T-helper 1 cell (primary cell): ENCODE data around the gene ZNF726.
"Not testable (repeated sequence)": the region's sequence is repeated elsewhere in the genome, so short reads cannot be mapped to it uniquely, and the experiment has no call there.

Experiments
- DNase-seq, 5 donors: peaks; one replicate each; pipeline ENCODE4 v3.0.0-alpha.2; 2012 to 2020

The ZNF726 gene

DNA sequence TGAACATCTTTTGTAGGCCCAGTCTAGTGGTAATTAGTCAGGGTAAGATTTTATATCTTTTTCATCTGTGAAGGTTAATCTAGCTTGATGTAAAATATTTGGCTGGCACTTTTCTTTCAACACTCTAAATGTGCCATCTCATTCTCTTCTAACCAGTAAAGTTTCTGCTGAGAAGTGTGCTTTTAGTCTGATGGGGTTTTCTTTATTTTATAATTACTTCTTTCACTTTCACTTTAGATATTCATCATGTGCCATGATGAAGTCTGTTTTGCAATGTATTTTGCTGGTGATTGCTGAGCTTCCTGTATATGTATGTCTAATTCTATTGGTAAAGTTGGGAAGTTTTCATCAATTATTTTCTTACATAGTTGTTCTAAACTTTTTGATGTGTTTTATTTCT, 31.9 kb downstream of the ZNF726 start:
- DNase-seq, result peak in 1 of 5 donors; percentile 0

DNA sequence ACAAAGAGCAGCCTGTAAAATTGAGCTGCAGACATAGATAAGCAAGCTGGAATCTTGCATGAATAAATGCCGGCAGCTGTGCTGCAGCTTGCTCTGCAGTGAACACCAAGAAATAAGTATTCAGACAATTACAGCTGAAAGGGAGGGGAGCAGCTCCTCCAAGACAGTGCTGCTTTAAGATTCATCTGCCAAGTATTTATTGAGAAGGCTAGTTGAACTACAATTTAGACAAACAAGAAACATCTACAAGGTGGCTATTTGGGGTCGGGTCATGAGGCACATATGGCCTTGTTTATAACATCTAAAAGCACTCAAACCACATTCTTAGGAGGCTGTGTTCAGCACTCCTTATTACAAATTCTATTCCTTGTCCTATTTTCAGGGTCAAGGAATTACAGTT, 34.9 kb downstream of the ZNF726 start:
- no peak for DNase-seq

DNA sequence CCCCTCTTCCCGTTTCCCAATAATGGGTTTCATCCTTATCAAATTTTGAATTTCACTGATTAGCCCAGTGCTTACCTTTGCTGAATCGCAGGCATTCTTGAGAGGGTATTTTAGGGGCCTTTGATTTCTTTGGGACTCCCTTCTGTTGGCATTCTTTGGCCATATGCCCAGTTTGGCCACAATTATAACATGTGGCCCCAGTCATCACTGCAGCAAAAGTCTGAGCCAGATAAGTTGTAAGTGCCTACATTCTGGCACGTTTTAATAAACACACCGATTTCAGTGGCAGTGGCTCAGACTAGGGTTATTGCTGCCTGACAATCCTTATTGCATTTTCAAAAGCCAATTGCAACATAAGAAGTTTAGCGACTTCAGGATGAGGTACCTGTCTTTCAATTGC, 41.4 kb downstream of the ZNF726 start:
- no peak for DNase-seq

DNA sequence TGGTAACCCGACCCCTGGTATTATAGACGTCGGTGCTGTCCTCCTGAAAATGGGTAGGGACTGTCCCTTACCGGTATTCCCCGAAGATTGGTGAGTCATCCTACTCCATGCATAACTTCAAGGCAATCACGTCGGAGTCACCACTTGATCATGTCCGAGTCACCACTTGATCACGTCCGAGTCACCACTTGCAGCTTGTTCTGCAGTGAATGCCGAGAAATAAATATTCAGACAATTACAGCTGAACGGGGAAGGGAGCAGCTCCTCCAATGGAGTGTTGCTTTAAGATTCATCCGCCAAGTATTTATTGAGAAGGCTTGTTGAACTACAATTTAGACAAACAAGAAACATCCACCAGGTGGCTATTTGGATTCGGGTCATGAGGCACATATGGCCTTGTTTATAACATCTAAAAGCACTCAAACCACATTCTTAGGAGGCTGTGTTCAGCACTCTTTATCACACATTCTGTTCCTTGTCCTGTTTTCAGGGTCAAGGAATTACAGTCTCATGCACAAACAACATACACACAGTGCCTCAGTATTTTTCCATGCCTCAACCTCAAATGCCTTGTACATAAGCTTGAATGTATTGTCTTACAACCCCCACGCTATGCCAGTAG, 43.1 kb downstream of the ZNF726 start:
- no peak for DNase-seq

DNA sequence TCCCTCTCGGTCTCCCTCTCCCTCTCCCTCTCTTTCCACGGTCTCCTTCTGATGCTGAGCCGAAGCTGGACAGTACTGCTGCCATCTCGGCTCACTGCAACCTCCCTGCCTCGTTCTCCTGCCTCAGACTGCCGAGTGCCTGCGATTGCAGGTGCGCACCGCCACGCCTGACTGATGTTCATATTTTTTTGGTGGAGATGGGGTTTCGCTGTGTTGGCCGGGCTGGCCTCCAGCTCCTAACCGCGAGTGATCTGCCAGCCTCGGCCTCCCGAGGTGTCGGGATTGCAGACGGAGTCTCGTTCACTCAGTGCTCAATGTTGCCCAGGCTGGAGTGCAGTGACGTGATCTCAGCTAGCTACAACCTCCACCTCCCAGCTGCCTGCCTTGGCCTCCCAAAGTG, 48.7 kb downstream of the ZNF726 start:
- not testable (repeated sequence) for DNase-seq

DNA sequence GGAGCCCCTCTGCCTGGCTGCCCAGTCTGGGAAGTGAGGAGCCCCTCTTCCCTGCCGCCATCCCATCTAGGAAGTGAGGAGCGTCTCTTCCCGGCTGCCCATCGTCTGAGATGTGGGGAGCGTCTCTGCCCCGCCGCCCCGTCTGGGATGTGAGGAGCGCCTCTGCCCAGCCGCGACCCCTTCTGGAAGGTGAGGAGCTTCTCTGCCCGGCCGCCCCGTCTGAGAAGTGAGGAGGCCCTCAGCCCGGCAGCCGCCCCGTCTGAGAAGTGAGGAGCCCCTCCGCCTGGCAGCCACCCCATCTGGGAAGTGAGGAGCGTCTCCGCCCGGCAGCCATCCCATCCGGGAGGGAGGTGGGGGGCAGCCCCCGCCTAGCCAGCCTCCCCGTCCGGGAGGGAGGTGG, 49.2 kb downstream of the ZNF726 start:
- not testable (repeated sequence) for DNase-seq

DNA sequence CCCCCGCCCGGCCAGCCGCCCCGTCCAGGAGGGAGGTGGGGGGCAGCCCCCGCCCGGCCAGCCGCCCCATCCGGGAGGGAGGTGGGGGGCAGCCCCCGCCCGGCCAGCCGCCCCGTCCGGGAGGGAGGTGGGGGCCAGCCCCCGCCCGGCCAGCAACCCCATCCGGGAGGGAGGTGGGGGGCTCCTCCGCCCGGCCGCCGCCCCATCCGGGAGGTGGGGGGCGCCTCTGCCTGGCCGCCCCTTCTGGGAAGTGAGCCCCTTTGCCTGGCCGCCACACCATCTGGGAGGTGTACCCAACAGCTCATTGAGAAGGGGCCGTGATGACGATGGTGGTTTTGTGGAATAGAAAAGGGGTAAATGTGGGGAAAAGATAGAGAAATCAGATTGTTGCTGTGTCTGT, 49.6 kb downstream of the ZNF726 start:
- not testable (repeated sequence) for DNase-seq

DNA sequence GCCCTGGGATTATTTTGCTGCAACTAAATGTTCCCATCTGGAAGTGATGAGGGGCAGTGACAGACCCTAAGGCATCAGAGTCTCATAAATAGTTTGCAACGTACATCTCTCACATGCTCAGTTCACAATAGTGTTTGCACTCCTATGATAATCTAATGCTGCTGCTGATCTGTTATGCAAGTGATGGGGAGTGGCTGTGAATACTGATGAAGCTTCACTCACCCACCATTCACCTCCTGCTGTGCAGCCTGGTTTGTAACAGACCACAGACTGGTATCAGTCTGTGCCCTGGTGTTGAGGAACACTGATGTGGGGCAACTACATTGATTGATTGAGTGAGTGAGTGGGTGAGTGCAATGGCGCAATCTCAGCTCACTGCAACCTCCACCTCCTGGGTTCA, 54.9 kb downstream of the ZNF726 start:
- no peak for DNase-seq

DNA sequence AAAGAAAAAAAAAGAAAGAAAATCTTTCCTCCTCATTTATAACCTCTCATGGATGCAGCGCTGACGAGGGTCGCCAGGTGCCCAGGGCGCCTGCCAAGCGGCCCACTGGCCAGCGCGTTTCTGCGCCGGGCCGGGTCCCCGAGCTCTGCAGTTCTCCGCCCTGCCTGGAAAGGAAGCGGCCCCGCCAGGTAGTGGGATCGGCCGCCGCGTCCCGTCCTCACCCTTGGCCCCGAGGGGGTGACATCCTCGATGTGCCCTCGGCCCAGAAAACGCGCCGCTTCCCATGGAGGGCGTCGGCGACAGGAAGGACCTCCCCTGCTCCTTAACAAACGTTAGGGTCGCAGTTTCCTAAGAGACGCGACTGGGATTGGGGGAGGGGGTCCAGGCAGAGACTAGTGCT, 56.9 kb downstream of the ZNF726 start:
- no peak for DNase-seq

DNA sequence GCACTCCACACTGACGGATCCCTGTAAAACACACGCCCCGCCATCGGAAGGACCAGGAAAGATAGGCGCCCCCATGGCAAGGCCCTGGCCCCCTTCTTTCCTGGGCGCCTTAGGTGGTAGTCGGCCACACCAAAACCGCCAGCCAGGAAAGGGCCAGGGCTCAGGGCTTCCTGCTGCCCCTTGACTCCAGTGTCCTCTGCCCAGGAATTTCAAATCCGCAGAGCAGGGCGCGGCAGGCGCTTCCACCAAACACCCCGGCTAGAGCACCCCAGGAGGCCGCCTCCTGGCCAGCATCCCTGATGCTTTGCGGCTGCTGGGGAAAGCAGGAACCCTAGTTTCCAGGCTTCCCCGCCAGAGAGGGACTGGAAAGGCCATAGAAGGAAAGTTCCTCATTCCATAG, 57.5 kb downstream of the ZNF726 start:
- DNase-seq, result no peak

DNA sequence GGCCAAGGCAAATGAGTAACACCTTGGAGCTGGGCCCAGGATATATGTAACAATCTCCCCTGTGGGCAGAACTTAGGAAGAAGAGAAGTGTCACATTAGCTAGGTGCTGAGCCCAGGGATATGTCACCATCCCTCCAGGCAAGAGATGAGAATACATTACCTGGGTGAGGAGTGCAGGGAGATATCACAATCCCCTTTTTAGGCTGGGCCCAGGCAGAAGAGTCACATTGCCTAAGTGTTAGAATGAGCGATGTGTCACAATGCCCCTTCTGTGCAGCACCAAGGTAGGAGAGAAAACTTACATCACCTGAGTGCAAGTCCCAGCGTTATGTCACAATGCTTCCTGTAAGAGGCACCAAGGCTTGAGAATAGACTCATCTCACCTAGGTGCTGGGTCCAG, 60.3 kb downstream of the ZNF726 start:
- no peak for DNase-seq

DNA sequence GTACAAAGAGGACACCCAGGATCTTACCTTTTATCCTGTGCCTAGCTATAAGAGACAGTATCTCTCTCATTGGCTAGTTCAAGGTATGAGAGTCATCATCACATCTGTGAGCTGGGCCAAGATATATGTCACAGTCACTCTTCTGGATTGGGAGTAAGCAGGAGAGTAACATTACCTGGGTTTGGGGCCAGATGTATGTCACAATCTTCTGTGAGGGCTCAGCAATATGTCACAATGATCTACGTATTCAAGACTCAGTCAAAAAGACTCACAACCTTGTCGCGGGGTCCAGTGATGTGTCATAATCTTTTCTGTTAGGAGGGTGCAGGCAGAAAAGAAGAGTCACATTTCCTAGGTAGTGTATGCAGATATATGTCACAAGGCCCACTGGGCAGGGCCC, 61.9 kb downstream of the ZNF726 start:
- DNase-seq, result not testable (repeated sequence)

DNA sequence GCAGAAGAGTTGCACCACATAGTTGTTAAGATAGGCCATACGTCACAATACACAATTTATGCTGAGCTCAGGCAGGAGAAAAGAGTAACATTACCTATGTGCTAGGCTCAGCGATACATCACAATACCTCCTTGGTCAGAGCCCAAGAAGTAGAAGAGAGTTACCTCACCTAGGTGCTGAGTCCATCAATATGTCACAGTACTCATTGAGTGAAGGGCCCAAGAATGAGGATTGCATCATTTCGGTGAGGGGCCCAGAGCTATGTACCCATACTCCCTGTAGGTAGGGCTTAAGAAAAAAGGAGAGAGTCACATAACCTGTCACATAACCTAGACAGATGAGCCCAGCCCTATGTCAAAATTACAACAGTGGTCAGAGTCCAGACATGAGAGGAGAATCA, 62.6 kb downstream of the ZNF726 start:
- DNase-seq, result not testable (repeated sequence)

DNA sequence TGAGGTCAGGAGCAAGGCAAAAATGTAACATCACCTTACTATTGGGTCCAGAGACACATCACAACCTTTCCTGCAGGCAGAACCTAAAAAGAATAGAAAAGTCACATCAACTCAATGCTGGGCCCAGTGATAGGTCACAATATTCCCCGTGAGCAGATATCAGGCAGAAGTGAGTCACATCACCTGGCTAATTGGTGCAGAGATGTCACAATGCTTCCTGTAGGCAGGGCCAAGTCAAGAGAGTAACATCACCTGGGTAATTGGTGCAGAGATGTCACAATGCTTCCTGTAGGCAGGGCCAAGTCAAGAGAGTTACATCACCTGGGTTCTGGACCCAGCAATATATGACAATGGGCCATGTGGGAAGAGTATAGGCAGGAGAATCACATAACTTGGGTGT, 63.4 kb downstream of the ZNF726 start:
- DNase-seq, result no peak

DNA sequence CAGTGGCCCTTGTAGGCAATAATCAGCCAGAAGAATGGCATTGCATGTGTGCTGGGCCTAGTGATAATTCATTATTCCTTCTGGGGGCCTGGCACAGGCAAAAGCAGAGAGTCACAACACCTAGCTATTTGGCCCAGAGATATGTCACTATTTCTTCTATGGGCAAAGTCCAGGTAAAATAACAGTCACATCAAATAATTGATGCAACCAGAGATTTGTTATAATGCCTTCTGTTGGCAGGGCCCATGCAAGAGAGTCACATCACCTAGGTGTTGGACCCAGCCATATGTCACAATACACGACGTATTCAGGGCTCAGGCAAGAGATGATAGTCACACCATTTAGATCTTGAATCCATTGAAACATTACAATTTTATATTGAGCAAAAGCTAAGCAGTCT, 66.1 kb downstream of the ZNF726 start:
- DNase-seq, result no peak

DNA sequence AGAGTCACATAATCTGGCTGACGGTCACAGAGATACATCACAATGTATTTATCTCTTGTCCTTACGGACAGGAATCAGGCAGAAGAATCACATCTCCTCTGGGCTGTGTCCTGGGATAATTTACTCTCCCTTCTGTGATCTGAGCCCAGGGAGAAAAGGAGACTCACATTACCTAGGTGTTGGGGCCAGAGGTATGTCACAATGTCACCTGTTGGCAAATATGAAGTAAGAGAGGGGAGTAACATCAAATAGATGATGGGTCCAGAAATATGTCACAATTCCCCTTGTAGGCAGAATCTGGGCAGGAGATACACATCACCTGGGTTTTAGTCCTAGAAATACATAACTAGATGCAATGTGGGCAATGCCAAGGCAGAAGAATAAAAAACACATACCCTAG, 67.2 kb downstream of the ZNF726 start:
- DNase-seq, result no peak

DNA sequence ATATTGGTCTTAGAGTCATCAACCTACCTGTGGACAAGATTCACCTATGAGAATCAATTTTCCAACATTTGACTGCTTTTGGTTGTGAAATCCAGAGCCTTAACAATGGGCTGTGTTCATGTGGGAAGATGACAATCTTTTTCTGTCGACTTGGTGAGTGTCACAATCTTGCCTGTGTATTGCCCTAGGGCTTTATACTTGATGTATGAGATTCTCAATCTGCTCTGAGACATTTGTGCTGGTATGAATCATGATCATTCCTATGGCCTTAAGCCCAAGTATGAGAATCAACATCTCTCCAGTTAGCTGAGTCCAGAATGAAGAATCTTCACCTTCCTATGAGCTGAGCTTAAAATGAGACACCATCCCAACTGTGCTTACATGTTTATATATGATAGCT, 68.7 kb downstream of the ZNF726 start:
- DNase-seq, result no peak
